Fibroblast of skin of back (primary cell): ENCODE results near the gene TRRAP.
"Not testable (repeated sequence)": the region's sequence is repeated elsewhere in the genome, so short reads cannot be mapped to it uniquely, and the experiment has no call there.

Experiments used
- DNase-seq: peaks from one replicate; pipeline ENCODE4 v3.0.0-alpha.2; 2013

TRRAP gene

DNA sequence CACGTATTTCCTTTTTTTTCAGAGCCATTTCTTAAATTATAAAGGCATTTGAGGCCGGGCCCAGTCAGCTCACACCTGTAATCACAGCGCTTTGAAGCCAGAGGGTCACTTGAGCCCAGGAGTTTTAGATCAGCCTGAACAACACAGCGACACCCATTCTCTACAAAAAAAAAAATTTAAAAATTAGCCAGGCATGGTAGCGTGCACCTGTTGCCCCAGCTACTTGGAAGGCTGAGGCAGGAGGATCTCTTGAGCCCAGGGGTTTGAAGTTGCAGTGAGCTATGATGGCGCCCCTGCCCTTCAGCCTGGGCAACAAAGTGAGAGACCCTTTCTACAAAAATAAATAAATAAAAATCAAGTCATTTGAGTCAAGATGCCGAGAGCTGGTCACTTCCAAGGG lies 11.6 kb upstream of the TRRAP start:
- no peak for DNase-seq

- no peak for DNase-seq
Observed at GRCh38 chr7:98868450-98868849, 9.9 kb upstream of the TRRAP start.

DNA sequence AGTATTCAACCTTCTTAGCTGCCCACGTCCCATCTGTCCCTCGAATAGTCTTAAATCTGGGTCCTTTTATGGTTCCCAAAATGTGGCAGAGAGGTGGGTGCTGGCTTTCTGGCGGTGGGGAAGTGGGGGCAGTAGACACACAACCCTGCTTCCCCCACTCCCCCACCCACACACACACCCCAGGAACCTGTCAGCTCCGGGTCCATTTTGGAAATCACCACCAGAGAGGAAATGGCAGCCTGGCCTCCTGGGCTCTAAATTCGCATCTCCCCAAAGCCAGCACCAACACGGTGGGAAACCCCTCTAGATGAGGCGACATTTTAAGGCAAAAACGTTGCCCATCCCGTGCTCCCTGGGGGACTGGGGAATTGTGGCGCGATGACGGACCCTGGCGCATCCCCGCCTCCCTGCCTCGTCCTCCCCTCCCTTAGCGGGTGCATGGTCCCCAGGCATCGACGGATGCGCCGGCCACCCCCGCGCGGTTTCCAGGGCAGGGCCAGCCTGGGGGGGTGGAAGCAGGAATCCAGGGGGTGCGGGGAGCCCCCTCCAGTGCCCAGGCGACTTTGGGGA lies 9.2 kb upstream of the TRRAP start:
- DNase-seq = no peak

DNA sequence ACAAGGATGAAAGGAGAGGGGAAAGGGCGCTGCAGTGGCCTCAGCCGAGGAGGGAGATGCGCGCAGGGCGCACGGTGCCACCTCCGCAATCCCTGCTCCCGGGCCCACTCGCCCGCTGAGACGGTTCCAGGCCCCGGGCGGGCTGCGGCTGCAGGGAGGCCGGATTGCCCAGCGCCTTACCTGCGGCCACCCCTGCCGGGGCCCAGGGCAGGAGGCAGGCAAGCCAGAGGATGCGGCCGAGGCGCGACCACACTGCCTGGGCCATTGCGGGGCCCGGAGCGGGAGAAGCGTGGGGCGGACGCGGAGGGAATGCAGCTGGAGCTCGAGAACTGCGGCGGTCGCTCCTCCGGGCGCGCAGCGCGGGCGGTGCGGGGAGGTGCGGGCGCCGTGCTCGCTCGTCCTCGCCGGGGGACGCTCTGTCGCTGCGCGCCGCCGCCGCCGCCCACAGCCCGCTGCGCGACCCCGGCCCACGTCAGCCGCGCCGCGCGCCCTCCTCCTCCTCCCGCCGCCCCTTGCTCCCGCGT lies 8.7 kb upstream of the TRRAP start, which contains the start of gene TMEM130:
TMEM130 (minus strand) TSS at position 418 of the 524 bp plus-strand sequence; CDS start at position 265, 153 bp downstream.
- no peak for DNase-seq

GRCh38 chr7:98870121-98870651 lies 8.1 kb upstream of the TRRAP start:
- DNase-seq = peak; percentile 67

DNA sequence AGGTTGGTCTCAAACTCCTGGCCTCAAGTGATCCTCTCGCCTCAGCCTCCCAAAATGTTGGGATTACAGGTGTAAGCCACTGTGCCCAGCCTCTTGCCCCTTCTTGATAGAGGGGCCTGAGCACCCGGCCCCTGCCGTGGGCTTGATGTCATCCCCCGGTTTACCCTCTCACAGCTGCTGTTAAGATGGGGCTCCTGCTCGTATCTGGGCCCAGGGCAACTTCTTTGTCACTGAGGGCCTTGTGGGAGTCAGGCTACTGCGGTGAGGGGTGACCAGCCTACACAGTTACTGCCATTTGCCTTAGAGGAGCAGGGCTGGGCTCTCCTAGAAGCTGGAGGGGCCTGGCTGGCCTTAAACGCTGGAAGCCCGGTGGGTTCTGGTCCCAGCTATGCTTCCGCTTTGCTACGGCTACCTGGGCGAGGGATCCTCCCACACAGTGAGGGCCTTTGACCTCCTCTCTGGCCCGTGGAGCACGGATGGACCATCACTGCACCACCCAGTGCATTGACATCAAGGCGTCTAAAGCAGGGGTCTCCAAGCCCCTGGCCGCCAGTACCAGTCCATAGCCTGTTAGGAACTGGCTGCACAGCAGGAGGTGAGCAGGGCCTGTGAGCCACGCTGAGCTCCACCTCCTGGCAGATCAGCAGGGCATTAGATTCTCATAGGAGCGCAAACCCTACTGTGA lies 7.4 kb upstream of the TRRAP start:
- no peak for DNase-seq

- DNase-seq = peak; percentile 46
Observed at GRCh38 chr7:98872328-98872924, 5.9 kb upstream of the TRRAP start.

DNA sequence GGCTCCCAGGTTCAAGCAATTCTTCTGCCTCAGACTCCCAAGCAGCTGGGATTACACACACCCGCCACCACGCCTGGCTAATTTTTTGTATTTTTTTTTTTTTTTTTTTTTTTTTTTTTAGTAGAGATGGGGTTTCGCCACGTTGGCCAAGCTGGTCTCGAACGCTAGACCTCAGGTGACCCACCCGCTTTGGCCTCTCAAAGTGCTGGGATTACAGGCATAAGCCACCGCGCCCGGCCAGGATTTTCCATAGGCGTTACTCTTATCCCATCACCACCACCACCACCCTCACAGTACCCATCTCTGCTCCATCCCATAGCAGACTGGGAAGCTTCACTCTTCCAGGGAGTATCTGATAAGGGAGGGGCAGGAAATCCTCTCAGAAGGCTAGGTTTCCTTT lies 4.7 kb upstream of the TRRAP start:
- not testable (repeated sequence) for DNase-seq

GRCh38 chr7:98874942-98875341 lies 3.4 kb upstream of the TRRAP start:
- DNase-seq = no peak

DNA sequence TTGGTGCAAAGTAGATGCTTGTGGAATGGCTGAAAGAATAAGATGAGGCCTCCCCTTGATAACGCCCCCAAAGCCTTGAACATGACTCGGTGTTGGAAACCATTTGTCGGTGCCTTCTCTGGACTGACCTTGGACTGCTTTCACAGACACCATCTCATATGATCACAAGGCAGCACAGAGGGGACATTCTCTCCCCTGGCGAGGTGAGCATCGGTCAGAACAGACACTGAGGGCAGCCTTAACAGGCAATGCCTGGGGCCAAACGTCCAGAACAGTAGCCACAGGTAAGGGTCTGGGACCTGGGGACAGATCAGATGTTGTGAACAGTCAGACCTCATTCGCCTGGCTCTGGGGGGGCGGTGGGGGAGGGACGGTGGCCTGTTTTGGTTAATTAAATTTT lies 2.8 kb upstream of the TRRAP start:
- DNase-seq = no peak

GRCh38 chr7:98877146-98877545 lies 1.2 kb upstream of the TRRAP start:
- no peak for DNase-seq

- no peak for DNase-seq
Observed at GRCh38 chr7:98877692-98878364, 504 bp upstream of the TRRAP start.

- DNase-seq = peak; percentile 17
Observed at GRCh38 chr7:98879198-98879978, 1.1 kb downstream of the TRRAP start.

DNA sequence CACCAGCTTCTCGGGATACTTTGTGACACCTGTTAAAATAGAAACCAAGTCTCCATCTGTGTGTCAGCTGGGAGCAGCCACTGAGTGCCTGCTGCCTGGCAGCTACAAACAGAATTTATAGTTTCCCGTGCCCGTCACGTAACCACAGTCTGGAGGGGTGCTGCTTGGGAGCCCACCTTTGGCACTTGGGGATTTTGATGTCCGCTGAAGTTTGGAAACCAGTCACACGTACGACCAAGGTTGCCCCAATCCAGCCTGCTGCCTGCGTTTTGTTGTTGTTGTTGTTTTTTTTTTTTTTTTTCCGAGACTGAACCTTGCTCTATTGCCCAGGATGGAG lies 1.6 kb downstream of the TRRAP start:
- DNase-seq = no peak

GRCh38 chr7:98880485-98880884 lies 2.2 kb downstream of the TRRAP start:
- no peak for DNase-seq

DNA sequence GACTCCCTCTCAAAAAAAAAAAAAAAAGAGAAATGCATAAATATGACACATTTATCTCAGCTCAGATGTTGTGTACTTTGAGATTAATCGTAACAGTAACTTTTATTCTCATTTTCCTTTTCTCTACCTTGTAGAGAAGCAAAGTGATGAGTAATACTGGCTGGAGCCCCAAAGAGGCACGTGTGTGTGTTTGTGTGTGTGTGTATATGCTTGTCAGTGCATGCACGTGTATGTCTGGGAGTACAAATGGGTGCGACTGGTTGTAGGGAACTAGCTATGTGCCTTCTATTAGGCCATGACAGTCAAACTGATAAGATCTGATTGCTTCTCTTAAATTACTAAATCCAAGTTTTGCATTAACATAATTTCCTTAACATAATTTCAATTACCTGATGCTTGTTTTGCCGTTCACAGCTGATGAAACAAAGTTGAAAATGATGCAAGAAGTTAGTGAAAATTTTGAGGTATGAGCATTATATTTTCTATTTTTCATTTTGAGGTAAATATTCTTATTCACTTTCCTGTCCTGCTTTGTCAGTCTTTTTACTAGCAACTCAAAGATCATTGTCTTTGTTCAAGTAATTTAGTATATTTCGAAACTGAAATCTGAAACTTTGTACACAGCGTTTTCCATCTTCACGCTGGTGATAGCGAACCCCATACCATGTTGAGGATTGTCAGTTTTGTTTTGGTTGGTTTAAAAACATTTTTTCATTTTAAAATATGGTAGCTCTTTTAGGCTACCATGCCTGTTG lies 3.4 kb downstream of the TRRAP start:
- no peak for DNase-seq

DNA sequence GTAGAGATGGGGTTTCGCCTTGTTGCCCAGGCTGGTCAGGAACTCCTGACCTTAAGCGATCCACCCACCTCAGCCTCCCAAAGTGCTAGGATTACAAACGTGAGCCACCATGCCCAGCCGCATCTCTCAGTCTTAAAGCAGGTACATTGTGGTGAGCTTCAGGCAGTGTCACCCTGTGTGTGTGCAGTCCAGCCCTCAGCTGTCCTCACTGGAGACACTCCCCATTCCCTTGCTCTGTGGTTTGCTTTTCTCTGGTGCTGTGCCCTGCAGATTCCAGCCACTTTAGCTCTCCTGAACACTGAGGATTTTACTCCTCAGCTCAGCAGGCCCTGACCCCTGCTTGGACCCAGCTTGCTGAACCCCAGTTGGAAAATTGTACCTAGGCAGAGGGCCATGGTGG lies 6.1 kb downstream of the TRRAP start:
- DNase-seq = no peak

GRCh38 chr7:98887038-98887437 lies 8.7 kb downstream of the TRRAP start:
- no peak for DNase-seq

DNA sequence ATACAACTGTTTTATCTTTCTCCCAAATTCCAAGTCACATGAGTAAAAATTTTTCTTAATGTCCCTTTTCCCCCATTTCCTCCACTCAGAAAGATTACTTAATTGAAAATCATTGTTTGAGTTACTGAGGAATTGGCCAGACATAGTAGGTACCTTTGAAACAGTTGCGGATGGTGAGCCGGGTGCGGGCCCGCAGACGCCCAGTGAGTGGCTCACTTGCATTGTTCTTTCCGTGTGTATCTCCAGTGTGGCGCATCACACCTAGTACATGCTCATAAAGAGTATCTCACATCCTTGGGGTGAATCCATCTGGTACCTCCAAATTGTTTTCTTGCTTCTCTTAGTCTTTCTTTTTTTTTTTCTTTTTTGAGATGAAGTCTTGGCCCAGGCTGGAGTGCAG lies 14.3 kb downstream of the TRRAP start:
- no peak for DNase-seq

GRCh38 chr7:98899816-98900215 lies 21.5 kb downstream of the TRRAP start:
- DNase-seq = no peak

DNA sequence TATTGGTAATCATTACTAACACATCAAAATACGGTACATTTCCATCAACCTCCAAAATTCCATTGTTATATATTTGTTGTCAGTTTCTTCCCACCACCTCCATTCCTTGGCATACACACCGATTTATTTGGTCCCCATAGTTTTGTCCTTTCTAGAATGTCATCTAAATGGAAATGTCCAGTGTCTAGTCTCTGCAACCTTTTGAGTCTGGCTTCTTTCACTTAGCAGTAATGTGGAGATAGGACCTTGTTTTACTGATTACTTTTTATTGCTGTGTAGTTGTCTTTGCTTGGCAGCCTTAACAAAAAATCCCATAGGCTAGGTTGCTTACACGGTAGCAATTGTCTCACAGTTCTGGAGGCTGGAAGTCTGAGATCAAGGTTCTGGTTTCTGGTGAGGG lies 22.5 kb downstream of the TRRAP start:
- DNase-seq = no peak

DNA sequence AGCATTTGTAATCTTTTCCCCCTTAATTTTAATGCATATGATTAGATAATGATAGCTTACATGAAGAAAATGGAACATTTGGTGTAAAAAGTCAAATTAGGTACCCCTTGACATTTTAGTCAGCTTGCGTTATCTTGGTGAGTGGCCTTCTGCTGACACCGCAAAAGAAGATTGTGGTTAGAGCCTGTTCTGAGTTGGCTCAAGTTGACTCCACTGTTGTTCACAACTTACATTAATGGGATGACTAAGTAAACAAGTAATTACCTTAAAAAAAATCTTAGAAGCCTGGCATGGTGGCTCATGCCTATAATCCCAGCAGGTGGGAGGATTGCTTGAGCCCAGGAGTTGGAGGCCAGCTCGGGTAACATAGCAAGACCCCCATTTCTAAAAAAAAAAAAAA lies 24.2 kb downstream of the TRRAP start:
- DNase-seq = no peak
